A673 (cell line): ENCODE data around the gene MAN2B2.

Experiments used
- CTCF ChIP-seq: fragments of 300-800, 200-600 bp; sonication (generic); conservative IDR thresholded peaks from 2 replicates; pipeline ENCODE4 v1.5.1; 2017; ENCODE audit warnings: low read depth, mild to moderate bottlenecking, antibody characterized with exemption, low read length, moderate library complexity, mixed read lengths
- EZH2 ChIP-seq: fragments of 200-600 bp; sonication (generic); IDR thresholded peaks from 2 replicates; pipeline ENCODE4 v1.6.1; 2017; ENCODE audit warnings: borderline replicate concordance, low read depth, mild to moderate bottlenecking, mixed read lengths, antibody characterized with exemption, low read length; ENCODE audit not compliant: poor library complexity, severe bottlenecking

- TF ChIP-seq EZH2 (no peak), CTCF (no peak)
Measured at GRCh38 chr4:6618386-6619115, 43.6 kb downstream of the MAN2B2 start.
